Prostate gland (tissue), 2 donors: ENCODE measurements around the gene SYT14. TPM values are rescaled to one million over a fixed set of nuclear protein-coding genes. Genes with fewer than 3 reads are reported as not detected.

ENCODE experiments used
- DNase-seq: peaks from one replicate; pipeline ENCODE4 v3.0.0-alpha.2; 2019; ENCODE audit warnings: low spot score
- H3K27ac ChIP-seq, 2 donors: fragments of 200-600 bp; sonication (generic); 2 replicates each; pipeline ENCODE4 v1.5.1; 2017 to 2019
- H3K27me3 ChIP-seq: fragments of 200-600 bp; sonication (generic); replicated peaks from 2 replicates; pipeline ENCODE4 v1.5.1; 2019; ENCODE audit not compliant: insufficient read depth
- H3K36me3 ChIP-seq, 2 donors: fragments of 200-600 bp; sonication (generic); 1 replicate in 1 of 2; 2 replicates in 1 of 2; pipeline versions ENCODE4 v1.5.1 to v1.8.1; 2017 to 2019
- H3K4me1 ChIP-seq: fragments of 200-600 bp; sonication (generic); replicated peaks from 2 replicates; pipeline ENCODE4 v1.5.1; 2019
- H3K4me3 ChIP-seq, 2 donors: fragments of 200-600 bp; sonication (generic); 2 replicates each; pipeline ENCODE4 v1.5.1; 2017 to 2019
- H3K9me3 ChIP-seq: fragments of 200-600 bp; sonication (generic); 2 replicates; pipeline ENCODE4 v1.5.1; 2017
- CTCF ChIP-seq, 4 experiments: fragments of 200-600 bp in 2 of 4; fragments of 450-650 bp in 2 of 4; sonication (generic) in 2 of 4; IDR thresholded peaks; 1 replicate in 3 of 4; 2 replicates in 1 of 4; pipeline ENCODE4 v1.5.1; 2016 to 2019; ENCODE audit warnings: antibody characterized with exemption in 4 of 4, mild to moderate bottlenecking in 2 of 4, moderate library complexity in 2 of 4
- POLR2A ChIP-seq: fragments of 450-650 bp; IDR thresholded peaks from one replicate; pipeline ENCODE4 v1.6.1; 2016; ENCODE audit warnings: antibody characterized with exemption, mild to moderate bottlenecking
- POLR2AphosphoS5 ChIP-seq: sonication (generic); formaldehyde crosslinking; IDR thresholded peaks from one replicate; pipeline ENCODE4 v1.6.1; 2017; ENCODE audit warnings: antibody characterized with exemption
- WGBS: methylation state at CpG from one replicate; pipeline ENCODE4 v1.1.5; 2018; 5-methylcytosine and 5-hydroxymethylcytosine counted together
- intact Hi-C: fragments of 100-400 bp; cut with DNase I; formaldehyde crosslinking; loops from one replicate; pipeline ENCODE4 v1.14.2; 2022
- total RNA-seq, 2 donors: library from RNA; depleted of rRNA; stranded (reverse); fragments of >200 nt; gene quantifications; one replicate each; pipeline ENCODE4 v1.1.0, GENCODE V29; 2016

The SYT14 gene
- total RNA-seq, 2 donors from 2014 or later, result 0.41 to 6.0 TPM

- no peak for TF ChIP-seq POLR2A
- no peak for TF ChIP-seq CTCF (IDR thresholded peaks at IDR 0.05)
- no peak for TF ChIP-seq POLR2AphosphoS5
- no peak for DNase-seq
- no peaks in the 10 kb centered on the region for H3K4me1 ChIP-seq
- no peaks in the 10 kb centered on the region for H3K36me3 ChIP-seq
- no peak overlapping the region for H3K27ac ChIP-seq
- no peaks in the 10 kb centered on the region for H3K9me3 ChIP-seq
- intact Hi-C loops, result no loop called here
- 90% methylated on average over 4 of the region's 4 CpGs for WGBS
- no peak overlapping the region for H3K4me3 ChIP-seq
- peaks cover 3% of the 10 kb centered on the region for H3K27me3 ChIP-seq
Measured at GRCh38 chr1:210021145-210021860, 83.3 kb downstream of the SYT14 start.

DNA sequence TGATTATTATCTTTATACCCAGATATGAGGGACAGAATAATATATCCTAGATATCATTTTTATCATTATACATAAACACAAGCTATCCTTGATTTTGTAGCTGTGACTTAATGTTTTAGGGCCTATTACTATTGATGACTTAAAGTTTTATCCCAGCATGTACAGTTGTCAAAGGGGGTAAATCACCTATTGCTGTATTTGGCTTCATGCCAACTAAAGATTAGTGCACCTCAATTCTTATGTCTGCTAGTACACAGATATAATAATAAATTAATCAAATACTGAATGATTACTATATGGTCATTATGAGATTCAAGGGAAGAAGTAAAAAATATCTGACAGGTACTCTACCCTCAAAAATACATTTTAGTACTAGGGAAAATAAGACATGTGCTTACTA, 84.0 kb downstream of the SYT14 start:
- no peak overlapping the region for H3K4me3 ChIP-seq
- TF ChIP-seq CTCF (IDR thresholded peaks at IDR 0.05), result no peak
- TF ChIP-seq POLR2AphosphoS5, result no peak
- TF ChIP-seq POLR2A, result no peak
- H3K36me3 ChIP-seq, result no peaks in the 10 kb centered on the region
- intact Hi-C loops, result no loop called here
- no peaks in the 10 kb centered on the region for H3K4me1 ChIP-seq
- no peak overlapping the region for H3K27ac ChIP-seq
- no peak for DNase-seq
- peaks cover under 1% of the 10 kb centered on the region for H3K27me3 ChIP-seq
- no peaks in the 10 kb centered on the region for H3K9me3 ChIP-seq

DNA sequence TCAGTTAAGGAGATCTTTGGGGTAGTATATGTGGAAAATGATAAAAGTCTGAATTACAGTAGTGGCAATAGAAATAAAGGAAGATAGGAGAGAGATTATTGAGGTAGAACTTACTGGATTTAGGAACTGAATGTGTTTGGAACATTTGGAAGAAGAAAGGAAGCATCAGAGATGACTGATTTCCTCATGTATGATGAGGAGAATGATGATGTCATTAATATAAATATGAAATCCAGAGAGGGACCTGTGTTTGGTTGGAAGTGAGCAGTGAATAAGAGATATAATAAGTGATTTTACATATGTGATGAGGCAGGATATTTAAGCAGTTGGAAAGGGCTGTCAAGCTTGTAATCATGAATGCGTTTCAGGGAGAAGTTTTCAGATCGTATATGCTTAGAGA, 86.3 kb downstream of the SYT14 start:
- H3K36me3 ChIP-seq, result no peaks in the 10 kb centered on the region
- WGBS, result 88% methylated on average over 2 of the region's 2 CpGs
- H3K4me1 ChIP-seq, result no peaks in the 10 kb centered on the region
- no peak overlapping the region for H3K4me3 ChIP-seq
- no peaks in the 10 kb centered on the region for H3K9me3 ChIP-seq
- no peak overlapping the region for H3K27ac ChIP-seq
- H3K27me3 ChIP-seq, result no peaks in the 10 kb centered on the region
- TF ChIP-seq CTCF (IDR thresholded peaks at IDR 0.05) (no peak), POLR2AphosphoS5 (no peak), POLR2A (no peak)
- no peak for DNase-seq
- intact Hi-C loops, result no loop called here

DNA sequence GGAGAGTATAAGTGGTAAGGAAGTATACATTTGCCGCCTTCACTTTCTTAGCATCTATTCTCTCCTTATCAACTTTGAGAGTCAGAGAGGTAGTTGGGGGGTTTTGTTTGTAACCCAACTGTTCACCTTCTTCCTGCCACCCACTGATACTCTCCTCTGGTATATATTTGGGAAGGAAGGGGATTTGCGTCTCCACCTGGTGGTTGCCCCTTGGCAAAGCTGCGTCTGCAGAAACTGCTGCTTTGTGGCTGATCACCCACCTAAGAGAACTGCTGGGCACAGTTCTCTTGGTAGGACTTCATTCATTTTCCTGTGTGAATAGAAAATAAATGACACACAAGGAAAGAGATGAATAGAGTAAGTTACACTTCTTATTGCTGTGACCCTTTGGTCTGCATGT, 87.0 kb downstream of the SYT14 start:
- TF ChIP-seq POLR2AphosphoS5 (no peak), POLR2A (no peak), CTCF (IDR thresholded peaks at IDR 0.05) (no peak)
- no peak for DNase-seq
- no peaks in the 10 kb centered on the region for H3K9me3 ChIP-seq
- H3K27ac ChIP-seq, result no peak overlapping the region
- H3K4me3 ChIP-seq, result no peak overlapping the region
- 64% methylated on average over 3 of the region's 3 CpGs for WGBS
- H3K36me3 ChIP-seq, result no peaks in the 10 kb centered on the region
- H3K27me3 ChIP-seq, result no peaks in the 10 kb centered on the region
- no peaks in the 10 kb centered on the region for H3K4me1 ChIP-seq
- intact Hi-C loops, result no loop called here

GRCh38 chr1:210025870-210026269, 87.9 kb downstream of the SYT14 start:
- Histone ChIP-seq H3K36me3 (no peaks in the 10 kb centered on the region), H3K27me3 (no peaks in the 10 kb centered on the region), H3K4me3 (no peak overlapping the region), H3K4me1 (no peaks in the 10 kb centered on the region), H3K9me3 (no peaks in the 10 kb centered on the region), H3K27ac (no peak overlapping the region)
- 80% methylated on average over 1 of the region's 1 CpG for WGBS
- intact Hi-C loops, result no loop called here
- DNase-seq, result no peak
- TF ChIP-seq CTCF (IDR thresholded peaks at IDR 0.05) (no peak), POLR2AphosphoS5 (no peak), POLR2A (no peak)
